Measurements from ENCODE around the gene SLCO2A1.

GRCh38 chr3:133977568-133977967 lies 52.2 kb downstream of the SLCO2A1 start:
- TF ChIP-seq, protein P1, sequence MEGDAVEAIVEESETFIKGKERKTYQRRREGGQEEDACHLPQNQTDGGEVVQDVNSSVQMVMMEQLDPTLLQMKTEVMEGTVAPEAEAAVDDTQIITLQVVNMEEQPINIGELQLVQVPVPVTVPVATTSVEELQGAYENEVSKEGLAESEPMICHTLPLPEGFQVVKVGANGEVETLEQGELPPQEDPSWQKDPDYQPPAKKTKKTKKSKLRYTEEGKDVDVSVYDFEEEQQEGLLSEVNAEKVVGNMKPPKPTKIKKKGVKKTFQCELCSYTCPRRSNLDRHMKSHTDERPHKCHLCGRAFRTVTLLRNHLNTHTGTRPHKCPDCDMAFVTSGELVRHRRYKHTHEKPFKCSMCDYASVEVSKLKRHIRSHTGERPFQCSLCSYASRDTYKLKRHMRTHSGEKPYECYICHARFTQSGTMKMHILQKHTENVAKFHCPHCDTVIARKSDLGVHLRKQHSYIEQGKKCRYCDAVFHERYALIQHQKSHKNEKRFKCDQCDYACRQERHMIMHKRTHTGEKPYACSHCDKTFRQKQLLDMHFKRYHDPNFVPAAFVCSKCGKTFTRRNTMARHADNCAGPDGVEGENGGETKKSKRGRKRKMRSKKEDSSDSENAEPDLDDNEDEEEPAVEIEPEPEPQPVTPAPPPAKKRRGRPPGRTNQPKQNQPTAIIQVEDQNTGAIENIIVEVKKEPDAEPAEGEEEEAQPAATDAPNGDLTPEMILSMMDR (IDR thresholded peaks at IDR 0.05) = no peak
- TF ChIP-seq POLR2A (IDR thresholded peaks at IDR 0.05) = no peak

Measured in testis (tissue), 2 donors.